CD14-positive monocyte (primary cell): Measurements from ENCODE around the gene ZNF57. TPM values are rescaled to one million over a fixed set of nuclear protein-coding genes. Genes with fewer than 3 reads are reported as not detected.

ENCODE experiments used
- DNase-seq, 3 donors: peaks; one replicate each; pipeline ENCODE4 v3.0.0-alpha.2; 2011 to 2022
- H2AFZ ChIP-seq: 2 replicates; pipeline ENCODE4 v1.6.0; 2012; ENCODE audit warnings: mild to moderate bottlenecking, low read depth, low read length, inconsistent platforms; ENCODE audit not compliant: insufficient read depth, poor library complexity, severe bottlenecking
- H3K27ac ChIP-seq, 2 donors: 1 replicate in 1 of 2; 2 replicates in 1 of 2; pipeline ENCODE4 v1.5.1; 2012 to 2013; ENCODE audit warnings: low read length in 2 of 2, control low read depth in 1 of 2, inconsistent platforms in 1 of 2, low read depth in 1 of 2, mild to moderate bottlenecking in 1 of 2
- H3K27me3 ChIP-seq, 2 donors: one replicate each; pipeline versions ENCODE4 v1.6.0 to v1.6.1; 2011 to 2013; ENCODE audit warnings: low read length in 2 of 2; ENCODE audit not compliant: control insufficient read depth in 2 of 2, insufficient read depth in 2 of 2
- H3K36me3 ChIP-seq, 2 donors: replicated peaks in 1 of 2; 1 replicate in 1 of 2; 2 replicates in 1 of 2; pipeline versions ENCODE4 v1.5.1 to v1.6.1; 2012 to 2013; ENCODE audit warnings: low read length in 2 of 2, control low read depth in 1 of 2, inconsistent platforms in 1 of 2, mild to moderate bottlenecking in 1 of 2; ENCODE audit not compliant: insufficient read depth in 2 of 2, control insufficient read depth in 1 of 2
- H3K4me1 ChIP-seq, 2 donors: 1 replicate in 1 of 2; 2 replicates in 1 of 2; pipeline versions ENCODE4 v1.5.1 to v1.6.1; 2012 to 2013; ENCODE audit warnings: low read length in 2 of 2, control low read depth in 1 of 2, inconsistent platforms in 1 of 2, mild to moderate bottlenecking in 1 of 2, moderate library complexity in 1 of 2; ENCODE audit not compliant: insufficient read depth in 2 of 2, control insufficient read depth in 1 of 2
- H3K4me2 ChIP-seq: replicated peaks from 2 replicates; pipeline ENCODE3; 2012; ENCODE audit warnings: low read length, moderate library complexity, mild to moderate bottlenecking; ENCODE audit not compliant: poor library complexity, severe bottlenecking; ENCODE audit errors: extremely low read depth
- H3K4me3 ChIP-seq, 3 experiments: fragments of 200-600 bp in 1 of 3; sonication (generic) in 1 of 3; replicated peaks in 1 of 3; 1 replicate in 2 of 3; 2 replicates in 1 of 3; pipeline ENCODE4 v1.5.1; 2011 to 2013; ENCODE audit warnings: low read length in 3 of 3, mild to moderate bottlenecking in 3 of 3, control low read depth in 2 of 3, low read depth in 2 of 3, inconsistent platforms in 1 of 3, moderate library complexity in 1 of 3
- H3K79me2 ChIP-seq: 2 replicates; pipeline ENCODE4 v1.6.0; 2012; ENCODE audit warnings: mild to moderate bottlenecking, control low read depth, inconsistent platforms, low read length, moderate library complexity; ENCODE audit not compliant: insufficient read depth
- H3K9ac ChIP-seq: 2 replicates; pipeline ENCODE4 v1.6.0; 2017; ENCODE audit warnings: low read length, mild to moderate bottlenecking; ENCODE audit not compliant: insufficient read depth, poor library complexity, severe bottlenecking
- H3K9me3 ChIP-seq, 2 donors: replicated peaks in 1 of 2; 1 replicate in 1 of 2; 2 replicates in 1 of 2; pipeline versions ENCODE4 v1.5.1 to v1.6.1; 2012 to 2013; ENCODE audit warnings: low read length in 2 of 2, control low read depth in 1 of 2; ENCODE audit not compliant: control insufficient read depth in 1 of 2, insufficient read depth in 1 of 2
- H4K20me1 ChIP-seq: 2 replicates; pipeline ENCODE4 v1.6.0; 2012; ENCODE audit warnings: mild to moderate bottlenecking, low read length, control low read depth, moderate library complexity; ENCODE audit not compliant: insufficient read depth
- H3K27ac Mint-ChIP-seq, 7 donors: one replicate each; pipeline ENCODE4 v1.8.0; 2020; ENCODE audit warnings: mild to moderate bottlenecking in 7 of 7, mixed read lengths in 7 of 7, moderate library complexity in 6 of 7, inconsistent platforms in 2 of 7
- H3K27me3 Mint-ChIP-seq, 3 donors: one replicate each; pipeline ENCODE4 v1.8.0; 2021 to 2022; ENCODE audit warnings: low read depth in 3 of 3, mild to moderate bottlenecking in 3 of 3, mixed read lengths in 3 of 3, moderate library complexity in 3 of 3, inconsistent platforms in 1 of 3
- H3K36me3 Mint-ChIP-seq, 2 donors: one replicate each; pipeline ENCODE4 v1.8.0; 2020; ENCODE audit warnings: mixed read lengths in 2 of 2, inconsistent platforms in 1 of 2, mild to moderate bottlenecking in 1 of 2
- H3K4me1 Mint-ChIP-seq: one replicate; pipeline ENCODE4 v1.8.0; 2020; ENCODE audit warnings: mild to moderate bottlenecking, mixed read lengths
- H3K4me3 Mint-ChIP-seq, 2 donors: one replicate each; pipeline ENCODE4 v1.8.0; 2020; ENCODE audit warnings: mild to moderate bottlenecking in 2 of 2, mixed read lengths in 2 of 2, moderate library complexity in 1 of 2
- H3K9me3 Mint-ChIP-seq, 7 donors: one replicate each; pipeline ENCODE4 v1.8.0; 2020 to 2022; ENCODE audit warnings: mixed read lengths in 7 of 7, mild to moderate bottlenecking in 6 of 7, moderate library complexity in 6 of 7, inconsistent platforms in 2 of 7
- WGBS: methylation state at CpG from one replicate; pipeline ENCODE4 v1.1.5; 2013; ENCODE audit warnings: missing lambda C conversion rate; ENCODE audit not compliant: insufficient coverage; 5-methylcytosine and 5-hydroxymethylcytosine counted together
- intact Hi-C, 2 donors: fragments of 100-400 bp; cut with micrococcal nuclease; formaldehyde crosslinking; loops; one replicate each; pipeline versions ENCODE4 v1.15.0 to v1.15.1; 2023
- polyA plus RNA-seq, 3 donors: library from polyadenylated mRNA; depleted of rRNA in 1 of 3; unstranded in 2 of 3; stranded (reverse) in 1 of 3; fragments of 300-500 nt in 2 of 3; fragments of >200 nt in 1 of 3; fragmentation: Illumina TruSeq in 2 of 3; gene quantifications; 1 replicate in 2 of 3; 2 replicates in 1 of 3; pipeline ENCODE4 v1.2.3, GENCODE V29; 2012 to 2021
- TF ChIP-seq, protein P1 (sequence below): fragments of 200-600 bp; IDR thresholded peaks from one replicate; pipeline ENCODE4 v1.8.0; 2022; ENCODE audit warnings: antibody characterized with exemption, mild to moderate bottlenecking

The ZNF57 gene
- polyA plus RNA-seq, 3 donors = 1.4 to 2.1 (median 1.9) TPM

DNA sequence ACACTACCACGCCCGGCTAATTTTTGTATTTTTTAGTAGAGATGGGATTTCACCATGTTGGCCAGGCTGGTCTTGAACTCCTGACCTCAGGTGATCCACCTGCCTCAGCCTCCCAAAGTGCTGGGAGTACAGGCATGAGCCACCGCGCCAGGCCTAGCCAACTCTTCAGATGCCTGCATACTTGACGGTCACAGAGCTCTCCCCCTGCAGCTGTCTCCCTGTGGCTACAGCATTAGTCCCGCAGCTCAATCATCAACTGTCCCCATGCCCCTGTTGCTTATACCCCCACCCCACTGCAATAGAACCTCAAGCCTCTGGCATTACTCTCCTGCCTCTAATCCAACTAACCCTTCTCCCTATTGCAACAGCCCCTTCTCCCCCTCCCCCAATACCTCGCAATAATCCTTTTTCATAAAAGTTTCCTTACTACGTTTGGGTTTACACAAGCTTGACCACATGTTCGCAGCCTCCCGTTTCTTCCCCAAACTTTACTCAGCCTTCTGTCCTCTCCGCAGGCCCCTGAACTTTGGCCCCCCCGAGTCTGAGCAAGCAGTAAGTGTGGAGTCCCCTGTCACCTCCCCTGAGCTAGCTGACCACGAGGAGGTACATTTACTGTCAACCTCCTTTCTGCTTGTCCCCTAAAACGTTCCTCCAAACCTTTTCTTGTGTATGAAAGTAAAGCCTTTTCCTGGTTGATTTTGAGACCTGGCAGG is 42.4 kb downstream of the ZNF57 start:
- TF ChIP-seq, protein P1, sequence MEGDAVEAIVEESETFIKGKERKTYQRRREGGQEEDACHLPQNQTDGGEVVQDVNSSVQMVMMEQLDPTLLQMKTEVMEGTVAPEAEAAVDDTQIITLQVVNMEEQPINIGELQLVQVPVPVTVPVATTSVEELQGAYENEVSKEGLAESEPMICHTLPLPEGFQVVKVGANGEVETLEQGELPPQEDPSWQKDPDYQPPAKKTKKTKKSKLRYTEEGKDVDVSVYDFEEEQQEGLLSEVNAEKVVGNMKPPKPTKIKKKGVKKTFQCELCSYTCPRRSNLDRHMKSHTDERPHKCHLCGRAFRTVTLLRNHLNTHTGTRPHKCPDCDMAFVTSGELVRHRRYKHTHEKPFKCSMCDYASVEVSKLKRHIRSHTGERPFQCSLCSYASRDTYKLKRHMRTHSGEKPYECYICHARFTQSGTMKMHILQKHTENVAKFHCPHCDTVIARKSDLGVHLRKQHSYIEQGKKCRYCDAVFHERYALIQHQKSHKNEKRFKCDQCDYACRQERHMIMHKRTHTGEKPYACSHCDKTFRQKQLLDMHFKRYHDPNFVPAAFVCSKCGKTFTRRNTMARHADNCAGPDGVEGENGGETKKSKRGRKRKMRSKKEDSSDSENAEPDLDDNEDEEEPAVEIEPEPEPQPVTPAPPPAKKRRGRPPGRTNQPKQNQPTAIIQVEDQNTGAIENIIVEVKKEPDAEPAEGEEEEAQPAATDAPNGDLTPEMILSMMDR = no peak
- no peaks in the 10 kb centered on the region for H3K27me3 ChIP-seq
- Mint-ChIP-seq H3K27me3 (peaks cover 0 to 9% (median 0%) of the 10 kb centered on the region in 3 donors), H3K9me3 (peaks cover 3 to 23% (median 6%) of the 10 kb centered on the region in 7 donors), H3K4me1 (peaks cover 17% of the 10 kb centered on the region), H3K27ac (no peak overlapping the region), H3K36me3 (peaks cover 8 to 15% of the 10 kb centered on the region in 2 donors), H3K4me3 (no peak overlapping the region)
- intact Hi-C loops = loop anchor here (5.0 kb wide), 1 partner anchor 41 kb away; the partner anchor contains the start of gene ZNF57 (in 2 of the 2)
- no peaks in the 10 kb centered on the region for H4K20me1 ChIP-seq
- H3K4me1 ChIP-seq = peaks cover 14 to 20% of the 10 kb centered on the region in 2 donors
- H3K36me3 ChIP-seq = peaks cover 10 to 13% of the 10 kb centered on the region in 2 donors
- no peak overlapping the region for H3K9ac ChIP-seq
- 63% methylated on average over 6 of the region's 14 CpGs for WGBS
- H3K9me3 ChIP-seq = peaks cover 4 to 8% of the 10 kb centered on the region in 2 donors
- DNase-seq = no peak
- no peak overlapping the region for H2AFZ ChIP-seq
- H3K79me2 ChIP-seq = peaks cover 9% of the 10 kb centered on the region
- no peak overlapping the region for H3K4me2 ChIP-seq
- H3K27ac ChIP-seq = no peak overlapping the region
- no peak overlapping the region for H3K4me3 ChIP-seq

DNA sequence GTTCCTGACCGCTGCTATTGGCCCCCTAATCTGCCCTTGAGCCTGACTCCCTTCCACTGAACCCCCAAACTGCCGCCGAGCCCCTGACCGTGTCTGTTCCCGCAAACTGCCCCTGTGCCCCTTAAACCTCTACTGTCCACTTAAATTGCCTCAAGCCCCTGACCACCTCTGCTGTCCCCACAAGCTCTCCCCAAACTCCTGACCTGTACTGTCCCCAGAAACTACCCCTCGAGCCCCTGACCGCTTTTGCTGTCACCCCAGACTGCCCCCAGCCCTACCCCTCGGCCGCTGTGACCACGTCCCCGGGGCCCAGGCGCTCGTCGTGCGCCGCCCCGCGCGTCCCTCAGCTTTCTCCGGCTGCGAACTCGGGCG is 43.7 kb downstream of the ZNF57 start:
- TF ChIP-seq, protein P1 = no peak
- H3K27ac Mint-ChIP-seq = peak overlapping the region in 6 of 7 donors; percentile 52 to 99 (median 74)
- H3K4me3 Mint-ChIP-seq = peak overlapping the region; percentile 85 to 94
- intact Hi-C loops = loop anchor here (5.0 kb wide), 1 partner anchor 42 kb away; the partner anchor contains the start of gene ZNF57 (in 2 of the 2)
- Histone ChIP-seq H3K9ac (peak overlapping the region; percentile 74), H3K27ac (peak overlapping the region in 1 of 2 donors; percentile 91), H3K27me3 (no peaks in the 10 kb centered on the region), H3K79me2 (peaks cover 15% of the 10 kb centered on the region), H3K4me2 (peak overlapping the region; percentile 92), H2AFZ (peak overlapping the region; percentile 98), H3K4me3 (peak overlapping the region; percentile 73 to 86 (median 76)), H4K20me1 (no peaks in the 10 kb centered on the region), H3K4me1 (peaks cover 18 to 24% of the 10 kb centered on the region in 2 donors), H3K9me3 (peaks cover 0 to under 1% of the 10 kb centered on the region in 2 donors), H3K36me3 (peaks cover 0 to 1% of the 10 kb centered on the region in 2 donors)
- H3K9me3 Mint-ChIP-seq = peaks cover 0 to 17% (median 3%) of the 10 kb centered on the region in 7 donors
- peaks cover 19% of the 10 kb centered on the region for H3K4me1 Mint-ChIP-seq
- H3K36me3 Mint-ChIP-seq = peaks cover 5 to 7% of the 10 kb centered on the region in 2 donors
- 2% methylated on average over 23 of the region's 23 CpGs for WGBS
- no peak for DNase-seq
- H3K27me3 Mint-ChIP-seq = peaks cover 0 to 11% (median 0%) of the 10 kb centered on the region in 3 donors
